Measurements from ENCODE around the gene OLFML2B.

Gene OLFML2B

DNA sequence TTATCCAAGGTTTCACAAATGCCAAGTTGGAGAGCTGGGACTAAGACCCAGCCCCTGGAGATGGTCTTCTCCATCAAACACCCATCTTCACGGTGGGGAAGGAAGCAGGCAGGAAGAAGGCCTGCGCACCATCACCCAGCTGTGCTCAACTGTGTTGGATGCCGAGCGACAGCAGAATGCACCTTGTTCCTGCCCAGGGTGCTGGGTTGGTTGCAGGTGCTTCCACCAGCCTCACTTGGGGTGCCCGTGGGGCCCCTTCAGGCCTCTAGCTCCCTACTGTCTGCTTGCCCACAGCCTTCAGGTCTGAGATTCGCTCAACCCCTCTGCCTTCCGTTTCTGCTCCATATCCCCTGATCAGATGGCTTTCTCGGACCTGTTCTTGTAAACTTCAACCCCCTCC lies 42.5 kb downstream of the OLFML2B start:
- no peak overlapping the region for H3K27ac ChIP-seq (ENCODE audit: low read depth, low read length)
- H3K27me3 ChIP-seq (ENCODE audit: control insufficient read depth, insufficient read depth, low read length), result no peaks in the 10 kb centered on the region
- no peak overlapping the region for H3K4me3 ChIP-seq (ENCODE audit: low read depth, low read length)
- H3K36me3 ChIP-seq (ENCODE audit: control insufficient read depth, insufficient read depth, low read length), result no peaks in the 10 kb centered on the region
- H3K9me3 ChIP-seq (ENCODE audit: control insufficient read depth, insufficient read depth, low read length), result no peaks in the 10 kb centered on the region
- H3K9ac ChIP-seq (ENCODE audit: low read depth, low read length), result no peak overlapping the region
- H3K4me1 ChIP-seq (ENCODE audit: control insufficient read depth, insufficient read depth, low read length), result no peaks in the 10 kb centered on the region

GRCh38 chr1:161978011-161978790 lies 45.5 kb downstream of the OLFML2B start:
- Histone ChIP-seq H3K9ac (ENCODE audit: low read depth, low read length) (no peak overlapping the region), H3K9me3 (ENCODE audit: control insufficient read depth, insufficient read depth, low read length) (no peaks in the 10 kb centered on the region), H3K4me1 (ENCODE audit: control insufficient read depth, insufficient read depth, low read length) (no peaks in the 10 kb centered on the region), H3K4me3 (ENCODE audit: low read depth, low read length) (no peak overlapping the region), H3K27ac (ENCODE audit: low read depth, low read length) (no peak overlapping the region), H3K27me3 (ENCODE audit: control insufficient read depth, insufficient read depth, low read length) (no peaks in the 10 kb centered on the region), H3K36me3 (ENCODE audit: control insufficient read depth, insufficient read depth, low read length) (no peaks in the 10 kb centered on the region)

GRCh38 chr1:161973924-161974845 lies 49.5 kb downstream of the OLFML2B start:
- no peak overlapping the region for H3K9ac ChIP-seq (ENCODE audit: low read depth, low read length)
- no peaks in the 10 kb centered on the region for H3K4me1 ChIP-seq (ENCODE audit: control insufficient read depth, insufficient read depth, low read length)
- H3K27me3 ChIP-seq (ENCODE audit: control insufficient read depth, insufficient read depth, low read length), result no peaks in the 10 kb centered on the region
- H3K36me3 ChIP-seq (ENCODE audit: control insufficient read depth, insufficient read depth, low read length), result no peaks in the 10 kb centered on the region
- H3K9me3 ChIP-seq (ENCODE audit: control insufficient read depth, insufficient read depth, low read length), result no peaks in the 10 kb centered on the region
- H3K27ac ChIP-seq (ENCODE audit: low read depth, low read length), result no peak overlapping the region
- H3K4me3 ChIP-seq (ENCODE audit: low read depth, low read length), result no peak overlapping the region

DNA sequence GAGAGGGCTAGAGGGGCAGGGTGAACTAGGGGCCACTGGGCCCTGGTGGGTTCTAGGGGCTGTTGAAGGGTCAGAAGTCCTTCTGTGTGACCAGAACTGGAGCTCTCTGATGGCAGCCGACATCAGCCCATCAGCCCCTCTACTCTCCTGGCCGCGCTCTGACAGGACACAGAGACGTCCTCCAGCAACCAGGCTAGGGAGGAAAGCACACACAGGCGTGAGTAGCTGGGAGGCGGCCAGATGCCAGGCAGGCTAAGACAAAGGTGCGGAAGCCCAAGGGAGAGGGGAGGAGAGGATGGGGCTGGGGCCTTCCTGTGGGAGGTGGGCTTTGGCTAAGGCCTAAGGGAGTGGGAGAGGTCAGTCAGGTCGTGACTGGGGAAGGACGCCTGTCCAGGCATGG lies 50.8 kb downstream of the OLFML2B start:
- H3K27ac ChIP-seq (ENCODE audit: low read depth, low read length), result no peak overlapping the region
- no peaks in the 10 kb centered on the region for H3K27me3 ChIP-seq (ENCODE audit: control insufficient read depth, insufficient read depth, low read length)
- H3K4me3 ChIP-seq (ENCODE audit: low read depth, low read length), result no peak overlapping the region
- no peaks in the 10 kb centered on the region for H3K4me1 ChIP-seq (ENCODE audit: control insufficient read depth, insufficient read depth, low read length)
- H3K36me3 ChIP-seq (ENCODE audit: control insufficient read depth, insufficient read depth, low read length), result no peaks in the 10 kb centered on the region
- H3K9ac ChIP-seq (ENCODE audit: low read depth, low read length), result no peak overlapping the region
- no peaks in the 10 kb centered on the region for H3K9me3 ChIP-seq (ENCODE audit: control insufficient read depth, insufficient read depth, low read length)

- Histone ChIP-seq H3K27ac (ENCODE audit: low read depth, low read length) (no peak overlapping the region), H3K9ac (ENCODE audit: low read depth, low read length) (no peak overlapping the region), H3K9me3 (ENCODE audit: control insufficient read depth, insufficient read depth, low read length) (no peaks in the 10 kb centered on the region), H3K27me3 (ENCODE audit: control insufficient read depth, insufficient read depth, low read length) (no peaks in the 10 kb centered on the region), H3K4me3 (ENCODE audit: low read depth, low read length) (no peak overlapping the region), H3K36me3 (ENCODE audit: control insufficient read depth, insufficient read depth, low read length) (no peaks in the 10 kb centered on the region), H3K4me1 (ENCODE audit: control insufficient read depth, insufficient read depth, low read length) (0 out of 2 replicates have a peak, but pooled peaks cover under 1% of the 10 kb centered on the region)
Observed at GRCh38 chr1:161970633-161971032, 53.0 kb downstream of the OLFML2B start.

GRCh38 chr1:161970036-161970435 lies 53.6 kb downstream of the OLFML2B start:
- Histone ChIP-seq H3K9ac (ENCODE audit: low read depth, low read length) (no peak overlapping the region), H3K9me3 (ENCODE audit: control insufficient read depth, insufficient read depth, low read length) (no peaks in the 10 kb centered on the region), H3K36me3 (ENCODE audit: control insufficient read depth, insufficient read depth, low read length) (no peaks in the 10 kb centered on the region), H3K4me3 (ENCODE audit: low read depth, low read length) (no peak overlapping the region), H3K27ac (ENCODE audit: low read depth, low read length) (no peak overlapping the region), H3K27me3 (ENCODE audit: control insufficient read depth, insufficient read depth, low read length) (no peaks in the 10 kb centered on the region), H3K4me1 (ENCODE audit: control insufficient read depth, insufficient read depth, low read length) (peaks cover 6% of the 10 kb centered on the region; the same call in 1 of the 2 replicates)

DNA sequence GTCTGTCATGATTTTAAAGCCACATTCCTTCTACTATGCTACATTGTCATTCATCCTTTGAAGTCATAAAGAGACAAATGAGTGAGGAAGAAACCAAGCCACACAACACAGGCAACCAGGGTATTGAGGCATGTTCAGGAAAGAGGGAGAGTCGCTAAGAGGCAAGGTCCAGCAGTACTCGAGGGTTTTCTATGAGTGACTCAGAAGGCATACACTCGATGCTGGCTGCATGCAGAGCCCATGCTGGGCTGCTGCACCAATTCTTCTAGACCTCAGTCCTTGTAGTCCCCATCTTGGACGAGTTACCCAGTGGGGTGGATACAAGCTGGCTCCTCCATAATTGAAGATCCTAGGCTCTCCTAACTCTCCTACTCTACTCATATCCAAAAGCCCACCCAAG lies 57.6 kb downstream of the OLFML2B start:
- H3K27me3 ChIP-seq (ENCODE audit: control insufficient read depth, insufficient read depth, low read length), result no peaks in the 10 kb centered on the region
- no peak overlapping the region for H3K9ac ChIP-seq (ENCODE audit: low read depth, low read length)
- no peak overlapping the region for H3K27ac ChIP-seq (ENCODE audit: low read depth, low read length)
- no peaks in the 10 kb centered on the region for H3K9me3 ChIP-seq (ENCODE audit: control insufficient read depth, insufficient read depth, low read length)
- H3K4me3 ChIP-seq (ENCODE audit: low read depth, low read length), result no peak overlapping the region
- H3K36me3 ChIP-seq (ENCODE audit: control insufficient read depth, insufficient read depth, low read length), result no peaks in the 10 kb centered on the region
- peaks cover 10% of the 10 kb centered on the region for H3K4me1 ChIP-seq (ENCODE audit: control insufficient read depth, insufficient read depth, low read length)

GRCh38 chr1:161962091-161962887 lies 61.4 kb downstream of the OLFML2B start:
- Histone ChIP-seq H3K36me3 (ENCODE audit: control insufficient read depth, insufficient read depth, low read length) (no peaks in the 10 kb centered on the region; the same call in 1 of the 2 replicates), H3K9ac (ENCODE audit: low read depth, low read length) (no peak overlapping the region), H3K27ac (ENCODE audit: low read depth, low read length) (peak overlapping the region; percentile 84), H3K27me3 (ENCODE audit: control insufficient read depth, insufficient read depth, low read length) (no peaks in the 10 kb centered on the region), H3K4me1 (ENCODE audit: control insufficient read depth, insufficient read depth, low read length) (peaks cover 10% of the 10 kb centered on the region), H3K9me3 (ENCODE audit: control insufficient read depth, insufficient read depth, low read length) (no peaks in the 10 kb centered on the region), H3K4me3 (ENCODE audit: low read depth, low read length) (no peak overlapping the region)

DNA sequence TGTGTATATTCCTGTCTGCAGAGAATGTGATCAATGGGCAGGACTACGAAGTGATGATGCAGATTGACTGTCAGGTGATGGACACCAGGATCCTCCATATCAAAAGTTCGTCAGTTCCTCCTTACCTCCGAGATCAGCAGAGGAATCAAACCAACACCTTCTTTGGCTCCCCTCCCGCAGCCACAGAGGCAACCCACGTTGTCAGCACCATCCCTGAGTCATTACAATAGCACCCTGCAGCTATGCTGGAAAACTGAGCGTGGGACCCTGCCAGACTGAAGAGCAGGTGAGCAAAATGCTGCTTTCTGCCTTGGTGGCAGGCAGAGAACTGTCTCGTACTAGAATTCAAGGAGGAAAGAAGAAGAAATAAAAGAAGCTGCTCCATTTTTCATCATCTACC lies 65.2 kb downstream of the OLFML2B start:
- Histone ChIP-seq H3K9ac (ENCODE audit: low read depth, low read length) (no peak overlapping the region), H3K27me3 (ENCODE audit: control insufficient read depth, insufficient read depth, low read length) (no peaks in the 10 kb centered on the region), H3K27ac (ENCODE audit: low read depth, low read length) (no peak overlapping the region), H3K4me1 (ENCODE audit: control insufficient read depth, insufficient read depth, low read length) (peaks cover 8% of the 10 kb centered on the region; the same call in 1 of the 2 replicates), H3K36me3 (ENCODE audit: control insufficient read depth, insufficient read depth, low read length) (no peaks in the 10 kb centered on the region; the same call in 1 of the 2 replicates), H3K9me3 (ENCODE audit: control insufficient read depth, insufficient read depth, low read length) (no peaks in the 10 kb centered on the region), H3K4me3 (ENCODE audit: low read depth, low read length) (no peak overlapping the region)

- H3K9me3 ChIP-seq (ENCODE audit: control insufficient read depth, insufficient read depth, low read length), result no peaks in the 10 kb centered on the region
- H3K36me3 ChIP-seq (ENCODE audit: control insufficient read depth, insufficient read depth, low read length), result no peaks in the 10 kb centered on the region; the same call in 1 of the 2 replicates
- H3K4me3 ChIP-seq (ENCODE audit: low read depth, low read length), result no peak overlapping the region
- no peaks in the 10 kb centered on the region for H3K27me3 ChIP-seq (ENCODE audit: control insufficient read depth, insufficient read depth, low read length)
- H3K27ac ChIP-seq (ENCODE audit: low read depth, low read length), result no peak overlapping the region
- H3K9ac ChIP-seq (ENCODE audit: low read depth, low read length), result no peak overlapping the region
- H3K4me1 ChIP-seq (ENCODE audit: control insufficient read depth, insufficient read depth, low read length), result peaks cover 5% of the 10 kb centered on the region; the same call in 1 of the 2 replicates
Observed at GRCh38 chr1:161956930-161957329, 66.7 kb downstream of the OLFML2B start.
